ENCODE results near the gene PRTG.

- no peak for TF ChIP-seq CTCF (IDR thresholded peaks at IDR 0.05; ENCODE audit: low read depth, low read length)
- no peak for TF ChIP-seq POLR2A (IDR thresholded peaks at IDR 0.05; ENCODE audit: extremely low read depth, insufficient read length)
- TF ChIP-seq MYC (IDR thresholded peaks at IDR 0.05; ENCODE audit: low read depth, low read length) = no peak
Measured at GRCh38 chr15:55681631-55682030, 61.3 kb downstream of the PRTG start.

All from NB4 (cell line).